HuH-7.5 (cell line): ENCODE results near the gene CTSK.

ENCODE experiments used
- DNase-seq: peaks from one replicate; pipeline ENCODE4 v3.0.0; 2011; ENCODE audit warnings: low spot score

CTSK gene

GRCh38 chr1:150760013-150760412 is 48.0 kb downstream of the CTSK start:
- DNase-seq = no peak

GRCh38 chr1:150753416-150753815 is 54.6 kb downstream of the CTSK start:
- DNase-seq = no peak

- no peak for DNase-seq
These were observed 56.6 kb downstream of the CTSK start for GRCh38 chr1:150751443-150751842.

GRCh38 chr1:150749720-150750311 is 58.2 kb downstream of the CTSK start:
- no peak for DNase-seq

GRCh38 chr1:150748878-150749719 is 59.0 kb downstream of the CTSK start:
- DNase-seq = no peak
